ENCODE data around the gene KCNK15. TPM values are rescaled to one million over a fixed set of nuclear protein-coding genes. Genes with fewer than 3 reads are reported as not detected.

The KCNK15 gene
- total RNA-seq, 1 experiment from 2014 or later, result 0.33 TPM

DNA sequence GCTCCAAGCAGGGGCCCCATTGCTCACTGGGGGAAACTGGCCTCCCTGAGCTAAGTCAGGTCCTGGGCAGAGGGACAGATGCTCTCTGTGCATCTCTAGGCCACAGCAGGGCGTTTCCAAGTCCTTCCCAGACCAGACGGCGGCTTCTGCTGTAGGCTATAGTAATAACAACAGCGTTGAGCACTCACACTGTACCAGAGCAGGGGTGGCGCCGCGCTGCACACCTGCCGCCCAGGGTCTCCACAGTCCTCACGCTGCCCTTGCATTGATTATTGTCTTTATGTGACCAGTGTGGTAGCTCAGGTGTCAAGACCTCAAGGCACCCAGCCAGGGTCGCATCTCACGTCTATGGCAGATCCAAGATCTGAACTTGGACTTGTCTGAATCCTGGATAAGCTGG, 45.4 kb upstream of the KCNK15 start:
- H3K4me1 Mint-ChIP-seq, result peaks cover 25 to 31% of the 10 kb centered on the region in 2 experiments
- H3K36me3 Mint-ChIP-seq (ENCODE audit: insufficient read depth in 1 of 3, low read depth in 3 of 3), result no peaks in the 10 kb centered on the region; a peak in 2 of 7 replicates
- Histone ChIP-seq H2BK12ac (ENCODE audit: insufficient read length, low read depth, low read length) (no peak overlapping the region), H3K4me1 (ENCODE audit: insufficient read depth, low read length) (peaks cover 6% of the 10 kb centered on the region; the same call in 1 of the 2 replicates), H3K23me2 (ENCODE audit: insufficient read length, low read depth, low read length, poor library complexity, severe bottlenecking) (no peaks in the 10 kb centered on the region), H2AK5ac (ENCODE audit: insufficient read length, low read length) (no peak overlapping the region), H3K79me2 (ENCODE audit: insufficient read depth, low read length) (no peaks in the 10 kb centered on the region), H3K18ac (ENCODE audit: insufficient read length, low read depth, low read length) (peak overlapping the region; percentile 21), H2AFZ (ENCODE audit: low read length) (no peak overlapping the region), H4K91ac (ENCODE audit: insufficient read length, low read depth, low read length) (no peak overlapping the region), H3K23ac (ENCODE audit: insufficient read length, low read depth, low read length) (no peak overlapping the region), H2BK15ac (ENCODE audit: low read depth, low read length) (no peak overlapping the region), H3T11ph (ENCODE audit: low read length) (no peak overlapping the region), H3K4me2 (ENCODE audit: insufficient read depth, insufficient read length, low read length) (no peak overlapping the region), H4K20me1 (ENCODE audit: control insufficient read depth, insufficient read depth, insufficient read length) (no peaks in the 10 kb centered on the region), H3K14ac (ENCODE audit: insufficient read depth, low read length) (no peak overlapping the region), H3K27me3 (ENCODE audit: insufficient read depth, low read length) (no peaks in the 10 kb centered on the region), H2BK120ac (ENCODE audit: low read depth, low read length, poor library complexity, severe bottlenecking) (no peak overlapping the region), H2BK5ac (ENCODE audit: insufficient read length, low read length) (no peak overlapping the region), H4K5ac (ENCODE audit: insufficient read length, low read depth, low read length) (no peak overlapping the region), H3K56ac (ENCODE audit: insufficient read length, low read depth, low read length) (no peak overlapping the region), H4K8ac (replicated peaks; ENCODE audit: insufficient read length, low read depth, low read length) (no peak overlapping the region), H3K79me1 (ENCODE audit: insufficient read depth, low read depth, low read length, poor library complexity, severe bottlenecking) (no peaks in the 10 kb centered on the region), H3K27ac (ENCODE audit: insufficient read length, low read depth, low read length) (no peak overlapping the region), H2BK20ac (ENCODE audit: low read depth, low read length, poor library complexity, severe bottlenecking) (no peak overlapping the region), H3K4ac (ENCODE audit: low read depth, low read length) (no peak overlapping the region), H3K9me3 (ENCODE audit: control insufficient read depth, low read depth, low read length) (no peaks in the 10 kb centered on the region), H3K9ac (ENCODE audit: extremely low read depth, insufficient read length, low read length) (no peak overlapping the region)
- DNase-seq, result no peak
- no peak for TF ChIP-seq CTCF (conservative IDR thresholded peaks at IDR 0.05)
- peaks cover 5% of the 10 kb centered on the region for H3K27me3 Mint-ChIP-seq (ENCODE audit: low read depth)
- peaks cover 2 to 4% of the 10 kb centered on the region in 2 experiments; a peak in 2 of 5 replicates for H3K9me3 Mint-ChIP-seq
- no peak overlapping the region for H3K4me3 Mint-ChIP-seq
- 0 out of 7 replicates have a peak overlapping the region, but pooled peaks of 1 of the 3 experiments have one; percentile 13 for H3K27ac Mint-ChIP-seq
- no CpG with 5 or more reads among the region's 11 CpGs for WGBS (ENCODE audit: extremely low coverage, insufficient read length, low lambda C conversion rate)
